Caki2 (cell line): ENCODE results near the gene PUS10. TPM values are rescaled to one million over a fixed set of nuclear protein-coding genes. Genes with fewer than 3 reads are reported as not detected.
"Not testable (repeated sequence)": the region's sequence is repeated elsewhere in the genome, so short reads cannot be mapped to it uniquely, and the experiment has no call there.

Source experiments
- DNase-seq: peaks from one replicate; pipeline ENCODE4 v3.0.0-alpha.2; 2015; ENCODE audit warnings: low read depth
- in situ Hi-C: cut with HindIII; loops from 2 replicates; pipeline ENCODE4 v1.10.0; 2016; ENCODE audit warnings: low sequenced_read_pairs, low pct_unique_long_range_greater_than_20kb, mixed read lengths
- total RNA-seq: library from RNA; depleted of rRNA; stranded (reverse); fragments of >200 nt; shearing (Covaris generic); gene quantifications from 2 replicates; pipeline ENCODE4 v1.2.3, GENCODE V29; 2014; ENCODE audit warnings: low replicate concordance; rRNA removed

PUS10 gene
- total RNA-seq, result 2.8 and 7.9 TPM in 2 replicates

- DNase-seq, result peak; percentile 91
- in situ Hi-C loops, result no loop called here
Observed at GRCh38 chr2:61017556-61018317, at the start of gene PUS10, which contains the start of gene PEX13. TSS of gene PUS10 (minus strand) at chr2:61018255. CDS start at chr2:61011890, 6,365 bp downstream. TSS of gene PEX13 (plus strand) at chr2:61017720. CDS start at chr2:61017760, 40 bp downstream.

- in situ Hi-C loops, result no loop called here
- peak; percentile 96 for DNase-seq
Observed at GRCh38 chr2:61065714-61066709, 48.0 kb upstream of the PUS10 start, which contains the start of gene SANBR. TSS of gene SANBR (plus strand) at chr2:61065871. CDS start at chr2:61070351, 4,480 bp downstream.

- in situ Hi-C loops, result no loop called here
- no peak for DNase-seq
Observed at GRCh38 chr2:61059382-61059781, 41.3 kb upstream of the PUS10 start.

GRCh38 chr2:61057562-61057961 lies 39.5 kb upstream of the PUS10 start:
- in situ Hi-C loops, result no loop called here
- DNase-seq, result no peak

- in situ Hi-C loops, result no loop called here
- DNase-seq, result no peak
Observed at GRCh38 chr2:61055557-61055956, 37.5 kb upstream of the PUS10 start.

- in situ Hi-C loops, result no loop called here
Observed at GRCh38 chr2:61045999-61046398, 27.9 kb upstream of the PUS10 start.

GRCh38 chr2:61045226-61045625 lies 27.2 kb upstream of the PUS10 start:
- no peak for DNase-seq
- in situ Hi-C loops, result no loop called here

More at GRCh38 chr2:61045999-61046398, 27.9 kb upstream of the PUS10 start:
- DNase-seq, result no peak

GRCh38 chr2:61044636-61045035 lies 26.6 kb upstream of the PUS10 start:
- in situ Hi-C loops, result no loop called here
- DNase-seq, result no peak

- in situ Hi-C loops, result no loop called here
- no peak for DNase-seq
Observed at GRCh38 chr2:61042807-61043206, 24.8 kb upstream of the PUS10 start.

- DNase-seq, in situ Hi-C loops: not testable (repeated sequence)
Observed at GRCh38 chr2:61036643-61037042, 18.6 kb upstream of the PUS10 start.

GRCh38 chr2:61034592-61034991 lies 16.5 kb upstream of the PUS10 start:
- DNase-seq, in situ Hi-C loops: not testable (repeated sequence)

GRCh38 chr2:61029533-61029932 lies 11.5 kb upstream of the PUS10 start:
- in situ Hi-C loops, result no loop called here
- DNase-seq, result no peak

- in situ Hi-C loops, result no loop called here
- no peak for DNase-seq
Observed at GRCh38 chr2:61023670-61024069, 5.6 kb upstream of the PUS10 start.

GRCh38 chr2:61021228-61021660 lies 3.2 kb upstream of the PUS10 start:
- in situ Hi-C loops, result no loop called here

GRCh38 chr2:61018798-61019197 lies 743 bp upstream of the PUS10 start:
- in situ Hi-C loops, result no loop called here
- DNase-seq, result no peak

More at GRCh38 chr2:61021228-61021660, 3.2 kb upstream of the PUS10 start:
- no peak for DNase-seq

- DNase-seq, result no peak
- in situ Hi-C loops, result no loop called here
Observed at GRCh38 chr2:61018318-61018755, 282 bp upstream of the PUS10 start.

GRCh38 chr2:61017003-61017555 lies 976 bp downstream of the PUS10 start:
- DNase-seq, result peak; percentile 94
- in situ Hi-C loops, result no loop called here

- in situ Hi-C loops, result no loop called here
- DNase-seq, result no peak
Observed at GRCh38 chr2:61016392-61017002, 1.6 kb downstream of the PUS10 start.
